Measurements from ENCODE around the gene SOX10. TPM values are rescaled to one million over a fixed set of nuclear protein-coding genes. Genes with fewer than 3 reads are reported as not detected.
"Not testable (repeated sequence)": the region's sequence is repeated elsewhere in the genome, so short reads cannot be mapped to it uniquely, and the experiment has no call there.

SOX10 gene
- total RNA-seq, 2 experiments from 2014 or later = not detected

DNA sequence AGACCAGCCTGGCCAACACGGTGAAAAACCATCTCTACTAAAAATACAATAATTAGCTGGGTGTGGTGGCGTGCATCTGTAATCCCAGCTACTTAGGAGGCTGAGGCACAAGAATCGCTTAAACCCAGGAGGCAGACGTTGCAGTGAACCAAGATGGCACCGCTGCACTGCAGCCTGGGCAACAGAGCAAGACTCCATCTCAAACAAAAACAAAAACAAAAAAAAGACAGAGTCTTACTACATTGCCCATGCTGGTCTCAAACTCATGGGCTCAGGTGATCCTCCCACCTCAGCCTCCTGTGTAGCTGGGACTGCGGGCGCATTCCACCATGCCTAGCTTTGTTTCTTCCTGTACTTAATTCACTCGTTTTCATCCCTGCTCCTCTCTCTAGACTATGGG lies 8.3 kb downstream of the SOX10 start:
- H3K4me1 Mint-ChIP-seq (ENCODE audit: low read depth); H3K27ac Mint-ChIP-seq; intact Hi-C loops (cut with micrococcal nuclease); DNase-seq; H3K27me3 Mint-ChIP-seq (ENCODE audit: low read depth); H3K4me3 Mint-ChIP-seq; H3K9me3 Mint-ChIP-seq; H3K36me3 Mint-ChIP-seq (ENCODE audit: low read depth): not testable (repeated sequence)
- CTCF ChIA-PET = interaction anchor here (0.6 to 1.3 kb wide), 2 partner anchors 159 to 643 kb away, joined by 3 read pairs; no protein-coding TSS in a partner anchor

DNA sequence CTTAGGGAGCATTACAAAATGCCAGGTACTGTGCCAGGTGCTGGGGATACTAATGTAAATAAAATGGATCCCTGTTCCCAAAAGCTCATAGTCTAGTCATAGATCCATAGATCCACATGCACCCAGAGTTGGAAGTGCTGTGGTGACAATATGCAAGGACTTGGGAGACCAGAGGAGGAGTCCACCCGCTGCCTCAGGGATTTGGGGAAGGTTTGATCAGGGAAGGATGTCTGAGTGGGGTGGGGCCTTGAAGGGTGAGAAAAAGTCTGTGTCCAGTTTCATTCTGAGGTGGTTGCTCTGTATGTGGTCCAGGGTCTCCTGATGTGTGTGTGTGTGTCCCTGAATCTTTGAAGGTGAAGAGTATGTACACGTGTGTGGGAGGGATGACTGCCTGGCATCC lies 9.2 kb downstream of the SOX10 start:
- H3K9me3 Mint-ChIP-seq = no peaks in the 10 kb centered on the region
- peaks cover 5% of the 10 kb centered on the region for H3K36me3 Mint-ChIP-seq (ENCODE audit: low read depth)
- no peaks in the 10 kb centered on the region for H3K4me1 Mint-ChIP-seq (ENCODE audit: low read depth)
- CTCF ChIA-PET = no interaction called here
- no peak overlapping the region for H3K4me3 Mint-ChIP-seq
- no peak overlapping the region for H3K27ac Mint-ChIP-seq
- intact Hi-C loops (cut with micrococcal nuclease) = no loop called here
- no peak for DNase-seq
- H3K27me3 Mint-ChIP-seq (ENCODE audit: low read depth) = no peaks in the 10 kb centered on the region

DNA sequence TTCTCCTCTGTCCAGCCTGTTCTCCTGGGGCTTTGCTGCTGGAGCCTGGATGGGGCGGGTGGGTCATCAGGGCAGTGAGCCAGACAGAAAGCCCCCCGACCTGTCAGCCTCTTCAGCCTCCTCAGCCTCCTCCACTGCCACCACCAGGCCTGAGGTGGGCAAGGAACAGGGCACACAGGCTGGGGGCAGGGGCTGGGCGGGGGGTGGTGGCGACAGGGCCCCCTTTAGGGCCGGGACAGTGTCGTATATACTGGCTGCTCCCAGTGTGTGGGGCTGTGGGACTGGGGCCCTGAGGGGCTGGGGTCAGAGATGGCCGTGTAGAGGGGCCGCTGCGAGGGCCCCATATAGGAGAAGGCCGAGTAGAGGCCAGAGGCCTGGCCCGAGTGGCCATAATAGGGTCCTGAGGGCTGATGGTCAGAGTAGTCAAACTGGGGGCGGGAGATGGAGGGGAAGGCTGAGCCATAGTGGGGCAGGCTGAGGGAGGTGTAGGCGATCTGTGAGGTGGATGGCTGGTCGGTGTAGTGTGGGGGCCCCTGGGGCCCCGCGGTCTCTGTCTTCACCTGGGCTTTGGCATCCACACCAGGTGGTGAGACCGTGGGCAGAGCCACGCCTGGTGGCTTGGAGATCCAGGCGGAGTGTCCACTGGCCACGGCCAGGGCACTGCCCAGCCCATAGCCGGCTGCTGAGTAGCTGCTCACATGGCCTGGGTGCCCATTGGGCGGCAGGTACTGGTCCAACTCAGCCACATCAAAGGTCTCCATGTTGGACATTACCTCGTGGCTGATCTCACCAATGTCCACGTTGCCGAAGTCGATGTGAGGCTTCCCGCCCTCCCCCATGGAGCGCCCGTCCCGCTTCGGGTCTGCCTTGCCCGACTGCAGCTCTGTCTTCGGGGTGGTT lies 10.8 kb downstream of the SOX10 start:
- Mint-ChIP-seq H3K27me3 (ENCODE audit: low read depth) (no peaks in the 10 kb centered on the region), H3K4me1 (ENCODE audit: low read depth) (no peaks in the 10 kb centered on the region), H3K27ac (no peak overlapping the region), H3K9me3 (no peaks in the 10 kb centered on the region), H3K4me3 (no peak overlapping the region), H3K36me3 (ENCODE audit: low read depth) (peaks cover 7% of the 10 kb centered on the region)
- DNase-seq = no peak
- CTCF ChIA-PET = no interaction called here
- intact Hi-C loops (cut with micrococcal nuclease) = no loop called here

DNA sequence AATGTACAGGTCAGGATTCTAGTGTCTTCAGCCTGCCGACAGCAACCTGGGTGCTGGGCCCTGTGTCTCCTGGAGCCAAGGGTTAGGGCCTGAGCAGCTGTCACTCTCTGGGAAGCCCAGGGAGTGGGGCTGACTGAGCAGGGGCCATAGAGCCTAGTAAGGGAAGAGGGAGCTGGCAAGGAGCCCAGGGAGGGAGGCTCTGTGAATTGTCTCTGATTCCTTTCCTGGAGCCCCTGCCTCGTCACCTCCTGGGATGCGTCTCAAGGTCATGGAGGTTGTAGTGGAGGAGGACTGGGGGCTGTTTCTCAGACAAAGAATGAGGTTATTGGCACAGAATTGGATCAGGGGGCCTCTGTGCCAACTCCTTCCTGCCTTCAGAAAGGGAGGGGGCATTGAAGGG lies 11.8 kb downstream of the SOX10 start:
- DNase-seq = no peak
- peaks cover 12% of the 10 kb centered on the region for H3K36me3 Mint-ChIP-seq (ENCODE audit: low read depth)
- CTCF ChIA-PET = no interaction called here
- H3K4me3 Mint-ChIP-seq = no peak overlapping the region
- H3K27me3 Mint-ChIP-seq (ENCODE audit: low read depth) = no peaks in the 10 kb centered on the region
- H3K4me1 Mint-ChIP-seq (ENCODE audit: low read depth) = no peaks in the 10 kb centered on the region
- intact Hi-C loops (cut with micrococcal nuclease) = no loop called here
- no peak overlapping the region for H3K27ac Mint-ChIP-seq
- no peaks in the 10 kb centered on the region for H3K9me3 Mint-ChIP-seq

DNA sequence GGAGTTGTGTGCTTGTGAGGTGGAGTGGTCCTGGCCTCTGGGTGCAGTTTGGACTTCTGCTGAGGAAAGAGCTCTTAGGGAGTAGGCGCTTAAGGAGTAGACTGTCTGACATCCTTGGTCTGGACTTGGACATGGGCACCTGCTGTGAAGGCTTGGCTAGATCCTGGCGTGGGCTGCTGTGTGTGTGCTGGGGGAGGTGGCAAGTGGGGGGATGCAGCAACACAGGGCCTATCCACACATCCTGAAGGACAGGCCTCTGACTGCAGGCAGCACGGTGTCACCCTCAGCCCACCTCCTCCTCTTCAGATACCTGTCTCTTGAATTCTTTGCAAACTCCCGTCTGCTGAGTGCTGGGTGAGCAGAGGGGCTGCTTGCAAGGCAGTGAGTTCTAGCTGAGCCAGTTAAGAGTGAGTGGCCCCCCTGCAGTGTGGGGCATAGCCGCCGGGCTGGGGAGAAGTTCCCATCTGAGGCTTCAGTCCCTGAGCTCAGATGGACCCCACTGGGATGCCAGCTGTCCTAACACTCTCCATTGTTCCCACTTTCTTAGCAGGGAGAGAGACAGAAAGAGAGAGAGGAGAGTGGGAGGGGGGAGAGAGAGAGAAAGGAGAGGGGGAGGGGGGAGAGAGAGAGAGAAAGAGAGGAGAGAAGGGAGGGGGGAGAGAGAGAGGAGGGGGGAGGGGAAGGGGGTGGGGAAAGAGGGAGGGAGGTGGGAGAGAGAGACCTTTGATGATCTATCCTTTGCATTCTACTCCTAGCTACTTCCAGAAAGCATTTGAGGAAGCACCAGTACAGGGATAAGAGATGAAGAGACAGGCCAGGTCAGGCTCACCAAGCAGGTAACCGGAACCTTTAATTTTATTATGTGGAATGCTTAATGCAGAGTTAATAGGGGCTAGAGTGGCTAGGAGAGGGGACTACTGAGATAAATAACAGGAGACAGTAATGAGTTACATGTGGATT lies 12.6 kb downstream of the SOX10 start:
- no peak overlapping the region for H3K27ac Mint-ChIP-seq
- no peak overlapping the region for H3K4me3 Mint-ChIP-seq
- no peaks in the 10 kb centered on the region for H3K9me3 Mint-ChIP-seq
- no peaks in the 10 kb centered on the region for H3K27me3 Mint-ChIP-seq (ENCODE audit: low read depth)
- CTCF ChIA-PET = interaction anchor here (1.1 to 1.8 kb wide), 4 partner anchors 28 to 154 kb away, joined by 3 to 7 read pairs (median 4); no protein-coding TSS in a partner anchor
- no peaks in the 10 kb centered on the region for H3K4me1 Mint-ChIP-seq (ENCODE audit: low read depth)
- no peak for DNase-seq
- intact Hi-C loops (cut with micrococcal nuclease) = no loop called here
- peaks cover 17% of the 10 kb centered on the region for H3K36me3 Mint-ChIP-seq (ENCODE audit: low read depth)

DNA sequence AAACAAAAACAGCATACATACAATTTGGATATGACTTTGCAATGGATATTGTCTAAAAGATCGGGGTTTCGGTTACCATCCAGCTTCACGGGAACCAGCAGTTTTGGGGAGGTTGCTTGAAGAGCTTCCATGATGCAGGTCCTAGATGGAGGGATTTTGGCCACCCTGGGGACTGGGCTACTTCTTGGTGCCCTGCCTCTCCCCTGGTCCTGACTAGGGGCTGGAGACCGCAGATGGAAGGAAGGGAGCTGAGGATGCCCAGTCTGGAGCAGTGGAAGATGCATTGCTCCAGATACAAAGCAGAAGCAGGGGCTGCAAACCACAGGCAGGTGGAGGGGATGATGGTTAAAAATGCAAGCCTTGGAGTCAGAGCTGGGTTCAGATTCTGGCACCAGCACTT lies 13.5 kb downstream of the SOX10 start:
- CTCF ChIA-PET = interaction anchor here (0.6 to 1.8 kb wide), 5 partner anchors 29 to 699 kb away, joined by 3 to 7 read pairs (median 4); no protein-coding TSS in a partner anchor
- H3K4me1 Mint-ChIP-seq (ENCODE audit: low read depth) = no peaks in the 10 kb centered on the region
- H3K4me3 Mint-ChIP-seq = no peak overlapping the region
- H3K27ac Mint-ChIP-seq = no peak overlapping the region
- DNase-seq = no peak
- intact Hi-C loops (cut with micrococcal nuclease) = no loop called here
- H3K9me3 Mint-ChIP-seq = no peaks in the 10 kb centered on the region
- peaks cover 20% of the 10 kb centered on the region for H3K36me3 Mint-ChIP-seq (ENCODE audit: low read depth)
- H3K27me3 Mint-ChIP-seq (ENCODE audit: low read depth) = no peaks in the 10 kb centered on the region

DNA sequence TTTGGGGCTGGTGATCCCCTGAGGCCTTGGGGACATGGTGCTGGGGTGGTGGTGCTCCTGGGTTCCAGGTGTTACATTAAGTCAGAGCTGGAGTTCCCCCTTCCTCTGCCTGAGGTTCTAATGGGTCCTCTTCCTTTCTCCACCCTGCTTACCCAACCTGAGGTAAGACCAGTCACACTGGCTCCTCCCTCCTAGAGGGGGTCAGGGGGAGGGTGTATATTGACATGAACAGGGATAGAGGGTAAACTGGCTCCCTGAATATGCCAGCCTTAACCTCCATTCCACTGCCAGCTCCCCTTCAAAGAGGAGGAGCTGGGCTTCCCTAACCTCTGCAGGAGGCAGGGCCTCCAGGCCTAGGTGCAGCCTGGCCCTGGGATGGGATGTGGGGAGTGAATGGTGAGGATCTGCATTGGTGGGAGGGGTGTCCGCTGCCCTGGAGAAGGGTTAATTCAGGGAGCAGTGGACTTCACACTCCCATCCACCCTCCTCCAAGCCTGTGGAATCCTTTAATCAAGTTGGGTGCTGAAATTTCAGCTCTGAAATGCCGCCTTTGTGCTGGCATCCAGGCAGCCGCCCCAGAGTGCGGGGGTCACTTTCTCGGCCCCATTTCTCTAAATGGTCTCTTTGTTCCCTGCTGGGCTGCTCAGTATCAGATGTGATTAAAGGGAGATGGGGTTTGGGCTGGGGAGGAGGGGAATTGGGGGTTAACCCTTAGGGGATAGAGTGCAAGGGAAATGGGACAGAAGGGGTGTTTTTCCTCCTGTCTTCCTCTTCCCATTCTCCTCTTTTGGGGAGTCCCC lies 15.7 kb downstream of the SOX10 start:
- H3K4me1 Mint-ChIP-seq (ENCODE audit: low read depth) = no peaks in the 10 kb centered on the region
- no peak for DNase-seq
- H3K9me3 Mint-ChIP-seq = no peaks in the 10 kb centered on the region
- H3K4me3 Mint-ChIP-seq = no peak overlapping the region
- peaks cover 18% of the 10 kb centered on the region for H3K36me3 Mint-ChIP-seq (ENCODE audit: low read depth)
- CTCF ChIA-PET = interaction anchor here (1.0 to 2.3 kb wide), 2 partner anchors 14 to 151 kb away, joined by 3 to 8 read pairs; no protein-coding TSS in a partner anchor
- intact Hi-C loops (cut with micrococcal nuclease) = no loop called here
- no peaks in the 10 kb centered on the region for H3K27me3 Mint-ChIP-seq (ENCODE audit: low read depth)
- no peak overlapping the region for H3K27ac Mint-ChIP-seq

DNA sequence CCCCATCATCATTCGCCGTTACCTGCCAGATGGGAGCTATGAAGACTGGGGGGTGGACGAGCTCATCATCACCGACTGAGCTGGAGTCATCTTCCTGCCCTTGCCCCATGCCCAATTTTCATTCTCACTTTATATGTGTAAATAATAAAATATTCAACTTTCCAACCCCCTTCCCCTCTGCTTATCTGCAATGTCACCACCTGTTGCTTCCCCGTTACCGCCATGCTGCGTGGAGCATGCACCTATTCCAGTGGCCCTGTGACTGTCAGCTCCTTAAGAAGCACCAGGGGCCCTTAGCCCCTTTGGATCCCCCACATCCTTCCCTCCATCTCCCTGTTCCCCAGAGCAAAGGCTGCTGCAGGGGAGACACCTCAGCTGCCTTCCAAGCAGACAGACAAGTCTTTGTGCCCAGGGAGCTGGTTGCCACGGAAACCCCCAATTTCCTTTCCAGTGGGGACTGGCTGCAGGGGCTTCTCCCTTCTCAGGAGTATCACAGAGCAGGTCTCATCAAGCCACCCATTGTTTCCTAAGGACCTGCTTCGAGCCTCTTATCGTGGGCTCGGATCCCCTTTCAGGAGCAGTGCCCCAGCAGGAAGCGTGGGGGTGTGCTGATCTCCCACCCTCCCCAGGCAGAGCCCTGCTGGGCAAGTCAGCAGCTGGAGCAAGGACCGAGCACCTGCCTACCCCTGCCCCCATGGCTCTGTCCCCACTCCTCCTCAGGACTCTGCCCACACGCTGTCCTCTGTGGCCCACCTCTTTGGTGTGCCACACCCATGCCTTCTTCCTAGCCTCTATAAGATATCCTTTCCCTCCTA lies 16.5 kb downstream of the SOX10 start:
- H3K36me3 Mint-ChIP-seq (ENCODE audit: low read depth) = peaks cover 18% of the 10 kb centered on the region
- H3K4me3 Mint-ChIP-seq = no peak overlapping the region
- H3K9me3 Mint-ChIP-seq = no peaks in the 10 kb centered on the region
- H3K27ac Mint-ChIP-seq = no peak overlapping the region
- CTCF ChIA-PET = interaction anchor here (0.7 to 2.3 kb wide), 3 partner anchors 14 to 150 kb away, joined by 3 to 8 read pairs (median 3); no protein-coding TSS in a partner anchor
- no peaks in the 10 kb centered on the region for H3K27me3 Mint-ChIP-seq (ENCODE audit: low read depth)
- intact Hi-C loops (cut with micrococcal nuclease) = no loop called here
- no peaks in the 10 kb centered on the region for H3K4me1 Mint-ChIP-seq (ENCODE audit: low read depth)
- no peak for DNase-seq

DNA sequence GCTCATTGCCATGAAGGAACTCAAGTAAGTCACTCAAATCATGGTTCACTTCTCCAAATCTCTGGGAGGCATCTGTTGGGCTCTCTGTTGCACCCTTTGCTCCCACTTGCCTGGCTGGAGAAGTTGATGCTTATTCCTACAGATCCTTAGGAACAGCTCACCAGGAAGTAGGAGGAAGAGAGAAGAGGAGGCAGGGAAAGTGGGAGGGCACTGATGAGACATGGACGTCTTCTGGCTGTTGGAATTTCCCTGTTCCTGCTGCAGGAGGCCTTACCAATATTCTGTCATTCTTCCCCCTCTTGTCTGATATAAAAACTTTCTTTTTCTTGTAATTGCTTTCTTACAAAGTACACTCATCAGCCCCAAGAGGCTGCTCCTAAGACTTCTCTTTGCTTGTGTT lies 17.2 kb downstream of the SOX10 start:
- Mint-ChIP-seq H3K9me3 (no peaks in the 10 kb centered on the region), H3K27ac (no peak overlapping the region), H3K4me1 (ENCODE audit: low read depth) (no peaks in the 10 kb centered on the region), H3K36me3 (ENCODE audit: low read depth) (peaks cover 20% of the 10 kb centered on the region), H3K27me3 (ENCODE audit: low read depth) (no peaks in the 10 kb centered on the region), H3K4me3 (no peak overlapping the region)
- intact Hi-C loops (cut with micrococcal nuclease) = no loop called here
- no peak for DNase-seq
- CTCF ChIA-PET = interaction anchor here (0.7 to 2.3 kb wide), 2 partner anchors 36 to 149 kb away, joined by 3 to 8 read pairs; no protein-coding TSS in a partner anchor

DNA sequence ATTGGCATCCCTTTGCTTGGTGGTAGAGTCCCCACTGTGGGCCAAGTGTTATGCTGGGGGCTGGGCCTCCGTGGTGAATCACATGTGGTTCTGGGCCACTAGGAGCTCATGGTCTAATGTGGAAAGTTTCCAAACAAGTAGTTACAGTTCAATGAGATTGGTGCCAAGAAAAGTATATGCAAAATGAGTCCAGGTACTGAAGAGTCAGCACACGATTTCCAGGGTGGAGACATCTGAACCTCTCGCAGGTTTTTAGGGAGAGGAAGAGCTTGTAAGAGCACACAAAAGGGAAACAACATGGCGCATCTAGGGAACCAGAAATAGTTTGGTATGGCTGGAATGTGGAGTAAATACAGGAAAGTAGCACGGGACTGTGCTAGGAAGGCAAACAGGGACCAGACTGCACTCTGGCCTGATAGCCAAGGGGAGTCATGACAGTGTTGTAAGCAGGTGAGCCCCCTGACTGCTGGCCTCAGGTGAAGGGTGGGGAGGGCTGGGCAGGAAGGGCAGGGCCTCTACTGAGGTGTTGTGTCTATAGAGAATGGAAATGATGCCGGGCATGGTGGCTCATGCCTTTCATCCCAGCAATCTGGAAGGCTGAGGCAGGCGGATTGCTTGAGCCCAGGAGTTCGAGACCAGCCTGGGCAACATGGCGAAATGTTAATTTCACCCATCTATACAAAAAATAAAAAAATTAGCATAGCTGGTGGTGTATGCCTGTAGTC lies 18.3 kb downstream of the SOX10 start:
- Mint-ChIP-seq H3K4me1 (ENCODE audit: low read depth) (no peaks in the 10 kb centered on the region), H3K4me3 (no peak overlapping the region), H3K9me3 (no peaks in the 10 kb centered on the region), H3K27ac (no peak overlapping the region), H3K27me3 (ENCODE audit: low read depth) (no peaks in the 10 kb centered on the region), H3K36me3 (ENCODE audit: low read depth) (peaks cover 28% of the 10 kb centered on the region)
- no peak for DNase-seq
- CTCF ChIA-PET = interaction anchor here (0.6 to 2.3 kb wide), 13 partner anchors 9 to 994 kb away, joined by 3 to 23 read pairs (median 4); no protein-coding TSS in a partner anchor
- intact Hi-C loops (cut with micrococcal nuclease) = loop anchor here (1.0 kb wide), 3 partner anchors 32 to 149 kb away; no protein-coding TSS in a partner anchor

Measured in activated naive CD4-positive, alpha-beta T cell treated with anti-CD3 and anti-CD28 coated beads for 36 hours (primary cell).